ENCODE measurements around the gene CCDC182.

CCDC182 gene

GRCh38 chr17:57697891-57698711 lies 47.0 kb downstream of the CCDC182 start:
- TF ChIP-seq NFIC (IDR thresholded peaks at IDR 0.05) (no peak), CREB1 (IDR thresholded peaks at IDR 0.05; ENCODE audit: low read depth) (no peak), EP300 (IDR thresholded peaks at IDR 0.05; ENCODE audit: borderline replicate concordance) (no peak), RAD21 (IDR thresholded peaks at IDR 0.05; ENCODE audit: low read depth) (no peak), EGR1 (IDR thresholded peaks at IDR 0.05) (no peak), FOXM1 (IDR thresholded peaks at IDR 0.05; ENCODE audit: borderline replicate concordance, low read depth) (no peak), ZBTB7A (IDR thresholded peaks at IDR 0.05; ENCODE audit: low read depth) (no peak), CEBPB (IDR thresholded peaks at IDR 0.05) (no peak)
- TF ChIP-seq, protein P1, sequence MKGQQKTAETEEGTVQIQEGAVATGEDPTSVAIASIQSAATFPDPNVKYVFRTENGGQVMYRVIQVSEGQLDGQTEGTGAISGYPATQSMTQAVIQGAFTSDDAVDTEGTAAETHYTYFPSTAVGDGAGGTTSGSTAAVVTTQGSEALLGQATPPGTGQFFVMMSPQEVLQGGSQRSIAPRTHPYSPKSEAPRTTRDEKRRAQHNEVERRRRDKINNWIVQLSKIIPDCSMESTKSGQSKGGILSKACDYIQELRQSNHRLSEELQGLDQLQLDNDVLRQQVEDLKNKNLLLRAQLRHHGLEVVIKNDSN (IDR thresholded peaks at IDR 0.05) = no peak
- TF ChIP-seq, protein P2, sequence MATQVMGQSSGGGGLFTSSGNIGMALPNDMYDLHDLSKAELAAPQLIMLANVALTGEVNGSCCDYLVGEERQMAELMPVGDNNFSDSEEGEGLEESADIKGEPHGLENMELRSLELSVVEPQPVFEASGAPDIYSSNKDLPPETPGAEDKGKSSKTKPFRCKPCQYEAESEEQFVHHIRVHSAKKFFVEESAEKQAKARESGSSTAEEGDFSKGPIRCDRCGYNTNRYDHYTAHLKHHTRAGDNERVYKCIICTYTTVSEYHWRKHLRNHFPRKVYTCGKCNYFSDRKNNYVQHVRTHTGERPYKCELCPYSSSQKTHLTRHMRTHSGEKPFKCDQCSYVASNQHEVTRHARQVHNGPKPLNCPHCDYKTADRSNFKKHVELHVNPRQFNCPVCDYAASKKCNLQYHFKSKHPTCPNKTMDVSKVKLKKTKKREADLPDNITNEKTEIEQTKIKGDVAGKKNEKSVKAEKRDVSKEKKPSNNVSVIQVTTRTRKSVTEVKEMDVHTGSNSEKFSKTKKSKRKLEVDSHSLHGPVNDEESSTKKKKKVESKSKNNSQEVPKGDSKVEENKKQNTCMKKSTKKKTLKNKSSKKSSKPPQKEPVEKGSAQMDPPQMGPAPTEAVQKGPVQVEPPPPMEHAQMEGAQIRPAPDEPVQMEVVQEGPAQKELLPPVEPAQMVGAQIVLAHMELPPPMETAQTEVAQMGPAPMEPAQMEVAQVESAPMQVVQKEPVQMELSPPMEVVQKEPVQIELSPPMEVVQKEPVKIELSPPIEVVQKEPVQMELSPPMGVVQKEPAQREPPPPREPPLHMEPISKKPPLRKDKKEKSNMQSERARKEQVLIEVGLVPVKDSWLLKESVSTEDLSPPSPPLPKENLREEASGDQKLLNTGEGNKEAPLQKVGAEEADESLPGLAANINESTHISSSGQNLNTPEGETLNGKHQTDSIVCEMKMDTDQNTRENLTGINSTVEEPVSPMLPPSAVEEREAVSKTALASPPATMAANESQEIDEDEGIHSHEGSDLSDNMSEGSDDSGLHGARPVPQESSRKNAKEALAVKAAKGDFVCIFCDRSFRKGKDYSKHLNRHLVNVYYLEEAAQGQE (IDR thresholded peaks at IDR 0.05; ENCODE audit: low read depth) = no peak

- TF ChIP-seq ZBTB7A (IDR thresholded peaks at IDR 0.05; ENCODE audit: low read depth) (no peak), TAF1 (IDR thresholded peaks at IDR 0.05; ENCODE audit: low read depth) (no peak), EGR1 (IDR thresholded peaks at IDR 0.05) (no peak), YY1 (IDR thresholded peaks at IDR 0.05; ENCODE audit: low read depth) (no peak), TEAD4 (IDR thresholded peaks at IDR 0.05) (no peak), CEBPB (IDR thresholded peaks at IDR 0.05) (no peak), CREB1 (IDR thresholded peaks at IDR 0.05; ENCODE audit: low read depth) (no peak), RAD21 (IDR thresholded peaks at IDR 0.05; ENCODE audit: low read depth) (no peak), EP300 (IDR thresholded peaks at IDR 0.05; ENCODE audit: borderline replicate concordance) (no peak)
- TF ChIP-seq, protein P2 (IDR thresholded peaks at IDR 0.05; ENCODE audit: low read depth) = no peak
Measured at GRCh38 chr17:57697197-57697596, 47.9 kb downstream of the CCDC182 start.

GRCh38 chr17:57696050-57696449 lies 49.0 kb downstream of the CCDC182 start:
- TF ChIP-seq EGR1 (IDR thresholded peaks at IDR 0.05) (no peak), NFIC (IDR thresholded peaks at IDR 0.05) (no peak)
